ENCODE data around the gene PRPSAP1. TPM values are rescaled to one million over a fixed set of nuclear protein-coding genes. Genes with fewer than 3 reads are reported as not detected.

PRPSAP1 gene
- polyA plus RNA-seq, 3 donors: 45.8 to 58.2 (median 51.2) TPM

DNA sequence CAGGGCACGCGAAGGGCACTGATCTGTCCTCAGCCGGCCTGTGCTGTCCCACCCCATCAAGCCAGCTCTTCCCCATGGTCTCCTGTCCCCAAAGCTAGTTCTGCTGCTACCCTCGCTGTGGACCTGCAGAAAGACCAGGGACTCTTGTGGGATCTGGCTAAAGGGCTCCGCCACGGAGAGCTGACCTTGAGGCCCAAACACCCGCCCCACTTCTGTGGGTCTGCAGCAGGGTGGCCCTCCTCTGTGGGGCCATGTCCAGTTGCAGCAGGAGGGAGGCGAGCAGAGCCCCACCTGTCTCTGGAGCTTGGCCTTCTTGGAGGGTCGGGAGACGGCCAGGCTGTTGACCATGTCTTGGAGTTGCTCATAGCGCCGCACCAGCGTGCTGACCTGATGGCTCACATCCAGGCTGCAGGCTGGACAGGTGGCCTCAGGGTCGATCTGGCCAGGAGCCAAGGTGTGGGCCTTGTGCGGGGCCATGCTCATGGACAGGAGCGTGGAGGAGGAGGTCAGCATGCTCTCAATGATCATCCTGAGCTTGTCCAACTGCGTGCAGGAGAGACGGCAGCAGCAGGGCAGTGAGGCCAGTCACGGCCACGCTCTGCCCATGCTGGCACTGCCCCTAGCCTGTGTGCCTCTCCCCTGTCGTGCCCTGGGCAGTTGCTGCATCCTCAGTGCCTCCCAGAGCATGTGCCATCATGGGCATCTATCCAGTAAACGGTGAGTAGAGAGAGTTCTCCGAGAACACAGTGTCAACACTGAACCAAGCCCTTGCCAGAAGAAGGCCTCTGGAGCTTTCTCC is 71.9 kb downstream of the PRPSAP1 start:
- no peaks in the 10 kb centered on the region for H3K27me3 ChIP-seq (ENCODE audit: control insufficient read depth in 2 of 2, insufficient read depth in 2 of 2, low read length in 2 of 2)
- H3K9me3 ChIP-seq (replicated peaks in 1 of 2; ENCODE audit: control insufficient read depth in 1 of 2, insufficient read depth in 1 of 2, low read length in 2 of 2): no peaks in the 10 kb centered on the region
- TF ChIP-seq, protein P1, sequence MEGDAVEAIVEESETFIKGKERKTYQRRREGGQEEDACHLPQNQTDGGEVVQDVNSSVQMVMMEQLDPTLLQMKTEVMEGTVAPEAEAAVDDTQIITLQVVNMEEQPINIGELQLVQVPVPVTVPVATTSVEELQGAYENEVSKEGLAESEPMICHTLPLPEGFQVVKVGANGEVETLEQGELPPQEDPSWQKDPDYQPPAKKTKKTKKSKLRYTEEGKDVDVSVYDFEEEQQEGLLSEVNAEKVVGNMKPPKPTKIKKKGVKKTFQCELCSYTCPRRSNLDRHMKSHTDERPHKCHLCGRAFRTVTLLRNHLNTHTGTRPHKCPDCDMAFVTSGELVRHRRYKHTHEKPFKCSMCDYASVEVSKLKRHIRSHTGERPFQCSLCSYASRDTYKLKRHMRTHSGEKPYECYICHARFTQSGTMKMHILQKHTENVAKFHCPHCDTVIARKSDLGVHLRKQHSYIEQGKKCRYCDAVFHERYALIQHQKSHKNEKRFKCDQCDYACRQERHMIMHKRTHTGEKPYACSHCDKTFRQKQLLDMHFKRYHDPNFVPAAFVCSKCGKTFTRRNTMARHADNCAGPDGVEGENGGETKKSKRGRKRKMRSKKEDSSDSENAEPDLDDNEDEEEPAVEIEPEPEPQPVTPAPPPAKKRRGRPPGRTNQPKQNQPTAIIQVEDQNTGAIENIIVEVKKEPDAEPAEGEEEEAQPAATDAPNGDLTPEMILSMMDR (IDR thresholded peaks at IDR 0.05): no peak
- Mint-ChIP-seq H3K27ac (no peak overlapping the region), H3K36me3 (no peaks in the 10 kb centered on the region), H3K27me3 (ENCODE audit: low read depth in 3 of 3) (peaks cover 2 to 5% (median 3%) of the 10 kb centered on the region in 3 donors), H3K4me1 (peaks cover 2% of the 10 kb centered on the region), H3K9me3 (no peaks in the 10 kb centered on the region), H3K4me3 (no peak overlapping the region)
- DNase-seq: no peak
- no peak overlapping the region for H2AFZ ChIP-seq (ENCODE audit: insufficient read depth, low read depth, low read length, poor library complexity, severe bottlenecking)
- no peaks in the 10 kb centered on the region for H3K4me1 ChIP-seq (ENCODE audit: control insufficient read depth in 1 of 2, insufficient read depth in 2 of 2, low read length in 2 of 2)
- 97% methylated on average over 23 of the region's 23 CpGs for WGBS (ENCODE audit: insufficient coverage)
- no peak overlapping the region for H3K9ac ChIP-seq (ENCODE audit: insufficient read depth, low read length, poor library complexity, severe bottlenecking)
- no peak overlapping the region for H3K4me2 ChIP-seq (replicated peaks; ENCODE audit: extremely low read depth, low read length, poor library complexity, severe bottlenecking)
- H3K79me2 ChIP-seq (ENCODE audit: insufficient read depth, low read length): no peaks in the 10 kb centered on the region
- H3K36me3 ChIP-seq (replicated peaks in 1 of 2; ENCODE audit: control insufficient read depth in 1 of 2, insufficient read depth in 2 of 2, low read length in 2 of 2): no peaks in the 10 kb centered on the region
- H4K20me1 ChIP-seq (ENCODE audit: insufficient read depth, low read length): no peaks in the 10 kb centered on the region
- H3K4me3 ChIP-seq (replicated peaks in 1 of 3; ENCODE audit: low read depth in 2 of 3, low read length in 3 of 3): no peak overlapping the region
- no peak overlapping the region for H3K27ac ChIP-seq (ENCODE audit: low read depth in 1 of 2, low read length in 2 of 2)
- intact Hi-C loops (cut with micrococcal nuclease): no loop called here

- Mint-ChIP-seq H3K4me1 (peaks cover 5% of the 10 kb centered on the region), H3K27me3 (ENCODE audit: low read depth in 3 of 3) (peaks cover 3 to 5% (median 5%) of the 10 kb centered on the region in 3 donors), H3K36me3 (no peaks in the 10 kb centered on the region), H3K4me3 (no peak overlapping the region), H3K9me3 (no peaks in the 10 kb centered on the region), H3K27ac (no peak overlapping the region)
- Histone ChIP-seq H3K4me2 (replicated peaks; ENCODE audit: extremely low read depth, low read length, poor library complexity, severe bottlenecking) (no peak overlapping the region), H3K36me3 (replicated peaks in 1 of 2; ENCODE audit: control insufficient read depth in 1 of 2, insufficient read depth in 2 of 2, low read length in 2 of 2) (no peaks in the 10 kb centered on the region), H3K9ac (ENCODE audit: insufficient read depth, low read length, poor library complexity, severe bottlenecking) (no peak overlapping the region), H3K4me1 (ENCODE audit: control insufficient read depth in 1 of 2, insufficient read depth in 2 of 2, low read length in 2 of 2) (no peaks in the 10 kb centered on the region), H3K27me3 (ENCODE audit: control insufficient read depth in 2 of 2, insufficient read depth in 2 of 2, low read length in 2 of 2) (no peaks in the 10 kb centered on the region), H3K4me3 (replicated peaks in 1 of 3; ENCODE audit: low read depth in 2 of 3, low read length in 3 of 3) (no peak overlapping the region), H3K27ac (ENCODE audit: low read depth in 1 of 2, low read length in 2 of 2) (no peak overlapping the region), H3K79me2 (ENCODE audit: insufficient read depth, low read length) (no peaks in the 10 kb centered on the region), H2AFZ (ENCODE audit: insufficient read depth, low read depth, low read length, poor library complexity, severe bottlenecking) (no peak overlapping the region), H3K9me3 (replicated peaks in 1 of 2; ENCODE audit: control insufficient read depth in 1 of 2, insufficient read depth in 1 of 2, low read length in 2 of 2) (no peaks in the 10 kb centered on the region), H4K20me1 (ENCODE audit: insufficient read depth, low read length) (no peaks in the 10 kb centered on the region)
- no peak for DNase-seq
- 97% methylated on average over 12 of the region's 15 CpGs for WGBS (ENCODE audit: insufficient coverage)
- intact Hi-C loops (cut with micrococcal nuclease): no loop called here
- TF ChIP-seq, protein P1 (IDR thresholded peaks at IDR 0.05): no peak
Observed at GRCh38 chr17:76280650-76281049, 73.1 kb downstream of the PRPSAP1 start.
